Activated CD4-positive, CD25-positive, alpha-beta regulatory T cell treated with anti-CD3 and anti-CD28 coated beads, Interleukin-2, amount 50 U/mL, for 16 hours (primary cell): ENCODE results near the gene PDLIM1.

Source experiments
- DNase-seq: peaks from one replicate; pipeline ENCODE4 v3.0.0-alpha.2; 2020; ENCODE audit warnings: low read depth, low spot score

The PDLIM1 gene, protein sequence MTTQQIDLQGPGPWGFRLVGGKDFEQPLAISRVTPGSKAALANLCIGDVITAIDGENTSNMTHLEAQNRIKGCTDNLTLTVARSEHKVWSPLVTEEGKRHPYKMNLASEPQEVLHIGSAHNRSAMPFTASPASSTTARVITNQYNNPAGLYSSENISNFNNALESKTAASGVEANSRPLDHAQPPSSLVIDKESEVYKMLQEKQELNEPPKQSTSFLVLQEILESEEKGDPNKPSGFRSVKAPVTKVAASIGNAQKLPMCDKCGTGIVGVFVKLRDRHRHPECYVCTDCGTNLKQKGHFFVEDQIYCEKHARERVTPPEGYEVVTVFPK

DNA sequence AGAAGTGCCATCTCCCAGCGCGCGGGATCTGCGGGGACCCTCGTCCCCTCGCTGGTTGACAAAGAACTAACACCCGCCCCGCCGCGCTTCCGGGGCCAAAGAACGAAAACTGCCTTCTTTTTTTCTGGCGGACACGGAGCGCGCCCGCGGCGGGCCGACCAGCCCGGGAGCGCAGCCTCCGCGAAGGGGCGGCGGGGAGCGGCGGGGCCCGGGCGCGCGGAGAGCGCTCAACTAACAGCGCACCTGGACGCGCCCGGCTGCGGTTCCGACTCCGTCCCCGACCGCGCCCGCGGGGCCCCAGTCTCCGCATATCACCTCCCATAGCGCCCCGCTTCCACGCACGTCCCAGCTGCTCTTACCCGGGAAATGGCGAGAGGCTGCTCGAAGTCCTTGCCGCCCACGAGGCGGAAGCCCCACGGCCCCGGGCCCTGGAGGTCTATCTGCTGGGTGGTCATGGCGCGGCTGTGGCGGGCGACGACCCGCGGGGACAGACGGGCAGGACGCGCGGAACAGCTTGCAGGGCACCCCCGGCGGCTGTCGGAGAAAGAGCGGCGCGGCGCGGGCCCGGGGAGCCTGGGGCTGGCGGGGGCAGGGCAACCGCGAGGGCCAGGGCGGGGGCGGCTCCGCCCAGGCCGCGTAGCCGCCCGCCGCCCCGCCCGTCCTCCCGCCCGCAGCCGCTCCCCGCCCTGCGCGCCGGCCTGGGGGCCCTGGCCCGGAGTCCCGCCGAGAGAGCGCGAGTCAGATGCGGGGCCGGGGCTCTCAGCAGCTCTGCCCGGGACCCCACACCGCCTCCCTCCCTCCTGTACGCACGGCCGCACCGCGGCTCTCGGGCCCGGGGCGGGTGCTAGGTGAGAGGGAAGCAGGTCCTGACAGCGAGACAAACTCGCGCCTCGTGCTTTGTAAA lies at the start of gene PDLIM1:
Gene PDLIM1, minus strand, starts transcription at position 543 of the 904 bp plus-strand sequence. Its CDS starts 88 bp downstream, at position 455.
- DNase-seq = no peak

GRCh38 chr10:95339863-95340262 lies 49.1 kb upstream of the PDLIM1 start:
- DNase-seq = no peak

- DNase-seq = no peak
These were observed 46.8 kb upstream of the PDLIM1 start for GRCh38 chr10:95337423-95338160.

- no peak for DNase-seq
These were observed 45.9 kb upstream of the PDLIM1 start for GRCh38 chr10:95336702-95337101.

DNA sequence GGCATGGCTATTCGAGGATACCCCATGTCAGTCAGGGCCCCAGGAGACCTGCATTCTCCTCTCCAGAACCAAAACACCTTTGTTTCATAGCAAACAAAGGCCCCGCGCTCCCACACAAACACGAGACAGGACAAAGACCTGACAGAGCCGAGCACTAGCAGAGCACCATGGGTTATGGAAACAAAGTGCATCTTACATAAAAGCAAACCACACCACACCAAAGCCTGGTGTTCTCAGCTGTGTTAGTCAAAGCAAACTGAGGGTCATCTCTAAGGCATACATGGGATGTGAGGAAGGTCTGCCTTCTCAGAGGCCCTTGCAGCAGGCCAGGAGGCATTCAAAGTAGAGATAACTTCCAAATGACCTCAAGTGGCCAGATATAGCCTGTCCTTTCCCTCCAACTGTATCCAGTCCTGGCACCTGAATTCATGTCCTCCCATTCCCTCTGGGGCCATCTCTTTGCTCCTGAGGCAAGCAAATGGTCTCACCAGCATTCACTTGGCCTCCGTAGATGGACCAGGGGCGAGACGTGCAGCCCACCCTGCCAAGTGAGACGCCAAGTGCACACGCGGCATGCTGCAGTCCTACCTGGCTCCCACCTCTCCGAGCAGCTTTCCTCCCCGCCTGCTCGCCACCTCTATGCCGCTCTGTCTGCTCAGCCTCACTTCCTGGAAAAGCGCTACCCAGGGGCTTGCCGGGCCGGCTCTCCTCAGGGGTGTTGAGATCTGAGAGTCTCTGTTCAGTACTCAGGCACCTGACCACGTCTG lies 45.3 kb upstream of the PDLIM1 start:
- DNase-seq = no peak

GRCh38 chr10:95334805-95335144 lies 44.0 kb upstream of the PDLIM1 start:
- DNase-seq = no peak

GRCh38 chr10:95333997-95334804 lies 43.4 kb upstream of the PDLIM1 start:
- DNase-seq = no peak

DNA sequence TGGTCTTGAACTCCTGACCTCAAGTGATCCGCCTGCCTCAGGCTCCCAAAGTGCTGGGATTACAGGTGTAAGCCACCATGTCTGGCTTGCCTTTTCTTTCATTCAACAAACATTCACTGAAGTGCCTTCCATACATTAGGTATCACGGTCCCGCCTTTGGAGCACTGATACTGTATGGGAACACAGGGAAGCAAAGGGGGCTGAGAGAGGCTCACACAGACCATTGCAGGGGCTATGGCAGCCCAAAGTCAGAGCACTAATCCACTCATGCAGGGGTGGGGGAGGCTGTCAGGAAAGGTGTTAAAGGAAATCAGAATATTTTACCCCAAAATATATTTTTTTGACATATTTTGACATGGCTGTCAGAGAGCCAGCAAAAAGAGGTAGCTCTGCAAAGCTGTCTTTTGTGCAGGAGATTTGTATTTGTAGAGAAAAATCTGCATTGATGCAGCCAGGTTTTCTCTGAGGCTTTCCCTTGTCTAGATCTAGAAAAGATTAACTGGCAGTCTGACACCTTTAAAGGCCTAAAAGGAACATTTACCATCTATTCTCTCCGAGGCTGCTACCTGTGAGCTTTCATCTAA lies 42.0 kb upstream of the PDLIM1 start:
- DNase-seq = no peak

DNA sequence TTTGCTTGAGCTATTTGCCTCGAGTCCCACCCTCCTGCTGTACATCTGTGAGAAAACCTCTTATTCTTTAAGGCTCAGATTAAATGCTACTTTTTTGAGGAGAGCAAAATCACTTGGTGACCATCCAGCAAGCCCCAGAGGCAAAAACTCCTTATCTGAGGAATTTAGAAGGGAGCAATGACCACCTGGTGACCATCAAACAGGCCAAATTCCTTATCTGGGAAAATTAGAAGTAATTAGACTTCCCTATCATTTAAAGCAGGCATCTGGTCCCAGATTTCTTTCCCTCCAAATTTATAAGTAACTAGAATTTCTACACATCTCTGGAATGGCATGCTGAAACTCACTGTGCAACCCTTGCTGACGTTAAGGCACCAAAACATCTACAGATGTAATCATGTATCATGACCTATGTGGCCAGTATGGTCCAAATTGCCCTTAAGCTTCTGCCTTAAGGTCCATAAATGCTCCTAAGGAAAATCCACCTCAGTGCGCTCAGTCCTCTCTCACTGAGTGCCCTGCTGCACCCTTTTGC lies 40.9 kb upstream of the PDLIM1 start:
- no peak for DNase-seq

GRCh38 chr10:95330966-95331453 lies 40.2 kb upstream of the PDLIM1 start:
- DNase-seq = no peak

DNA sequence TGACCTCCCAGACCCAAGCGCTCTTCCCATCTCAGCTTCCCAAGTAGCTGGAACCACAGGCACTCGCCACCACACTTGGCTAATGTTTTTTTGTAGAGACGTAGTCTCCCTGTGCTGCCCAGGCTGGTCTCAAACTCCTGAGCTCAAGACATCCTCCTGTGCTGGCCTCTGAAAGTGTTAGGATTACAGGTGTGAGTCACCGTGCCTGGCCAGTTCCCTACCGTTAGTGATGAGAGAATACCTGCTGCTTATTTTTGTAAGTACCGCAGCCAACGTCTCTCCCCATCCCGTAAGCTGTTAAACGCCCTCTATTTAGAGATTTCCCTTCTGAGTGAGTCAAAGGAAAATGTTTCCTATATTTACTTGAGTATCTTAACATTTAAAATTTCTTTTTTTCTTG lies 38.5 kb upstream of the PDLIM1 start:
- no peak for DNase-seq

DNA sequence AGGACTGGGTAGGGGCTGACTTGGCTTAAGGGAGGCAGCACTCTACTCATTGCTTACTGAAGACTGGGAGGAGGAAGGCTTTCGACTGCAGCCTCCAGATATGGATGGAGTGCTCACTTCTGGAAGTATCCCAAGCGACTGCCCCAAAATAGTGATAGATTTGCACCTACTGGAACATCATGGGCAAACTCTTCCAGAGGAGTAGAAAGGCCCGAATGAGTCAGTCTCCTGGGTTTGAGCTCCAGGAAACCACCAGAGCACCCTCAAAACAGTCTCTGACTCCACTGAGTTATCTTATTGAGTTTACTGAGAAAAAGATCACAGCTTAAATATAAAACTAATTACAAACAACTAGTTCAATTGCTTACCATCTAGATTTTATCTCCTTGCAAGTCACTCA lies 37.2 kb upstream of the PDLIM1 start:
- DNase-seq = no peak

DNA sequence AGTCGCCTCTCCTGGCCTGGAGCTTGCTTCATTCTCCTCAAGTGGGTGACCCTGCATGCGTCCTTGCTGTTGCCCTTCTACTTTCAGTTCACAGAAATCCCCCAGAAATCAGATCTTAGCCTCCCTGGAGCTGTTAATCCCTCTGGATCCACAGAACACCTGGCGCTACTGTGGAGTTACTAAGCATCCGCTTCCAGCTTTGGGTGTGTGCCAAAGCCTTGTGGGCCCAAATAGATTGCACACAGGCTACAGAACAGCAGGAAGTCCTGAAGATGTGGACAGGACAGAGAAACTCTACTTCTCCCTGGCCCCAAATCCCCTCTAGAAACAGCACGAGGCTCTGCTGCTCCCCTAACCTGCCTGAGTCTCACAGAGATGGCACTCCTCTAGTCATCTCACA lies 36.6 kb upstream of the PDLIM1 start:
- DNase-seq = no peak

- DNase-seq = no peak
These were observed 35.6 kb upstream of the PDLIM1 start for GRCh38 chr10:95326396-95326795.

- DNase-seq = no peak
These were observed 35.1 kb upstream of the PDLIM1 start for GRCh38 chr10:95325863-95326262.

- no peak for DNase-seq
These were observed 33.8 kb upstream of the PDLIM1 start for GRCh38 chr10:95324436-95325268.

- DNase-seq = no peak
These were observed 30.9 kb upstream of the PDLIM1 start for GRCh38 chr10:95321554-95322301.

DNA sequence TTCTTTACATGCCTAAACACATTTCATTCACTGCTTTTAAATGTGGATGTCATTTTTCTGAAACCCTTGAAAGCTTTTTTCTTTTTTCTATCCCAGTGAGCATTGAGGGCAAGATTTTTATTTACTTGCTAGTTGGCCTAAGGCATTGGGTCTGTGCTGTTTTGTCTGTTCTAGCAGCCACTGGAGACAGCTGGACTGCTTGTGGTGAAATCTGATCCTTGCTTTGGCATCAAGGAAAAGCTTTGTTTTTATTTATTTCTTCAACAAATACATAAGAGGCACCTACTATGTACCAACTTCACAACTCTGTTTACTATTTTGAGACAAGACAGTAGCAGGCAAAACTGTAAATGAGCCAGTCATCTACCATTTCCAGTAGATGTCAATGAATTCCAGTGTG lies 28.4 kb upstream of the PDLIM1 start:
- DNase-seq = no peak
